GM18861 (cell line): Measurements from ENCODE around the gene CYP3A7.
A peak's percentile ranks its signal among the peaks of the same experiment; 100 is the strongest.
"Not testable (repeated sequence)": the region's sequence is repeated elsewhere in the genome, so short reads cannot be mapped to it uniquely, and the experiment has no call there.

Experiments used
- ATAC-seq: cut with Tn5 transposase; IDR thresholded peaks from one replicate; pipeline ENCODE4 v1.9.1; 2021; ENCODE audit not compliant: unreplicated experiment

The CYP3A7 gene

GRCh38 chr7:99734987-99735386, at the start of gene CYP3A7:
TSS of gene CYP3A7 (minus strand) at chr7:99735196. CDS start at chr7:99735093, 103 bp downstream.
- ATAC-seq = no peak

- no peak for ATAC-seq
Observed at GRCh38 chr7:99784007-99784406, 49.0 kb upstream of the CYP3A7 start, which contains the start of gene CYP3A4. TSS of gene CYP3A4 (minus strand) at chr7:99784184. CDS start at chr7:99784081, 103 bp downstream.

GRCh38 chr7:99782012-99782953, 47.3 kb upstream of the CYP3A7 start:
- ATAC-seq = no peak

- no peak for ATAC-seq
Observed at GRCh38 chr7:99780588-99780987, 45.6 kb upstream of the CYP3A7 start.

GRCh38 chr7:99779949-99780348, 45.0 kb upstream of the CYP3A7 start:
- no peak for ATAC-seq

- ATAC-seq = no peak
Observed at GRCh38 chr7:99778880-99779279, 43.9 kb upstream of the CYP3A7 start.

GRCh38 chr7:99773395-99773794, 38.4 kb upstream of the CYP3A7 start:
- not testable (repeated sequence) for ATAC-seq

GRCh38 chr7:99772565-99772964, 37.6 kb upstream of the CYP3A7 start:
- no peak for ATAC-seq

- not testable (repeated sequence) for ATAC-seq
Observed at GRCh38 chr7:99769494-99769893, 34.5 kb upstream of the CYP3A7 start.

GRCh38 chr7:99768471-99768870, 33.5 kb upstream of the CYP3A7 start:
- no peak for ATAC-seq

GRCh38 chr7:99767662-99768061, 32.7 kb upstream of the CYP3A7 start:
- ATAC-seq = peak; percentile 87

- no peak for ATAC-seq
Observed at GRCh38 chr7:99766484-99767099, 31.6 kb upstream of the CYP3A7 start.

- ATAC-seq = no peak
Observed at GRCh38 chr7:99764478-99764877, 29.5 kb upstream of the CYP3A7 start.

- no peak for ATAC-seq
Observed at GRCh38 chr7:99762680-99763327, 27.8 kb upstream of the CYP3A7 start.

GRCh38 chr7:99755085-99755484, 20.1 kb upstream of the CYP3A7 start:
- no peak for ATAC-seq

GRCh38 chr7:99752356-99752755, 17.4 kb upstream of the CYP3A7 start:
- ATAC-seq = no peak

- ATAC-seq = not testable (repeated sequence)
Observed at GRCh38 chr7:99751322-99752052, 16.5 kb upstream of the CYP3A7 start.

GRCh38 chr7:99748846-99749579, 14.0 kb upstream of the CYP3A7 start:
- no peak for ATAC-seq

GRCh38 chr7:99746915-99747314, 11.9 kb upstream of the CYP3A7 start:
- ATAC-seq = not testable (repeated sequence)

- ATAC-seq = not testable (repeated sequence)
Observed at GRCh38 chr7:99745395-99745794, 10.4 kb upstream of the CYP3A7 start.
